Breast epithelium (tissue), 4 donors: ENCODE results near the gene TPSD1. TPM values are rescaled to one million over a fixed set of nuclear protein-coding genes. Genes with fewer than 3 reads are reported as not detected.

Experiments
- DNase-seq, 2 donors: peaks; one replicate each; pipeline ENCODE4 v3.0.0-alpha.2; 2019; ENCODE audit warnings: low spot score in 2 of 2
- H3K27ac ChIP-seq, 2 donors: fragments of 200-600 bp; sonication (generic) in 1 of 2; one replicate each; pipeline ENCODE4 v1.5.1; 2016 to 2019; ENCODE audit warnings: mild to moderate bottlenecking in 1 of 2
- H3K27me3 ChIP-seq, 2 donors: fragments of 200-600 bp; sonication (generic) in 1 of 2; one replicate each; pipeline versions ENCODE4 v1.5.1 to v1.6.0; 2017 to 2019; ENCODE audit warnings: control low read depth in 1 of 2, mild to moderate bottlenecking in 1 of 2
- H3K36me3 ChIP-seq: fragments of 200-600 bp; one replicate; pipeline ENCODE4 v1.5.1; 2019
- H3K4me1 ChIP-seq, 2 donors: fragments of 200-600 bp; sonication (generic); one replicate each; pipeline ENCODE4 v1.5.1; 2016 to 2019; ENCODE audit warnings: control low read depth in 1 of 2
- H3K4me3 ChIP-seq, 3 donors: fragments of 200-600 bp; sonication (generic); 1 replicate in 2 of 3; 2 replicates in 1 of 3; pipeline ENCODE4 v1.5.1; 2016 to 2019; ENCODE audit warnings: mild to moderate bottlenecking in 3 of 3, moderate library complexity in 2 of 3
- H3K9me3 ChIP-seq, 2 donors: fragments of 200-600 bp; sonication (generic) in 1 of 2; one replicate each; pipeline ENCODE4 v1.5.1; 2016 to 2019; ENCODE audit warnings: control low read depth in 1 of 2
- POLR2A ChIP-seq: fragments of 450-650 bp; IDR thresholded peaks from one replicate; pipeline ENCODE4 v1.6.1; 2016; ENCODE audit warnings: antibody characterized with exemption, mild to moderate bottlenecking, moderate library complexity
- POLR2AphosphoS5 ChIP-seq, 3 donors: sonication (generic); formaldehyde crosslinking; IDR thresholded peaks; one replicate each; pipeline ENCODE4 v1.6.1; 2017; ENCODE audit warnings: antibody characterized with exemption in 3 of 3
- intact Hi-C: fragments of 100-400 bp; cut with DNase I; formaldehyde crosslinking; loops from one replicate; pipeline ENCODE4 v1.15.1; 2023; ENCODE audit warnings: low total_unique reads
- total RNA-seq, 3 donors: library from RNA; depleted of rRNA; stranded (reverse); fragments of >200 nt; gene quantifications; one replicate each; pipeline ENCODE4 v1.1.0, GENCODE V29; 2016
- TF ChIP-seq, protein P1 (sequence below), 3 donors: fragments of 450-650 bp; IDR thresholded peaks; one replicate each; pipeline ENCODE4 v1.5.1; 2016 to 2017; ENCODE audit warnings: antibody characterized with exemption in 3 of 3, mild to moderate bottlenecking in 3 of 3, moderate library complexity in 3 of 3

The TPSD1 gene
- total RNA-seq, 3 donors from 2014 or later = 1.6 to 5.9 (median 2.0) TPM

- H3K27ac ChIP-seq = no peak overlapping the region
- no peak for DNase-seq
- peaks cover 0 to 83% of the 10 kb centered on the region in 2 donors for H3K27me3 ChIP-seq
- H3K4me1 ChIP-seq = no peaks in the 10 kb centered on the region
- no peaks in the 10 kb centered on the region for H3K9me3 ChIP-seq
- H3K4me3 ChIP-seq = no peak overlapping the region
- TF ChIP-seq POLR2A = no peak
- TF ChIP-seq, protein P1, sequence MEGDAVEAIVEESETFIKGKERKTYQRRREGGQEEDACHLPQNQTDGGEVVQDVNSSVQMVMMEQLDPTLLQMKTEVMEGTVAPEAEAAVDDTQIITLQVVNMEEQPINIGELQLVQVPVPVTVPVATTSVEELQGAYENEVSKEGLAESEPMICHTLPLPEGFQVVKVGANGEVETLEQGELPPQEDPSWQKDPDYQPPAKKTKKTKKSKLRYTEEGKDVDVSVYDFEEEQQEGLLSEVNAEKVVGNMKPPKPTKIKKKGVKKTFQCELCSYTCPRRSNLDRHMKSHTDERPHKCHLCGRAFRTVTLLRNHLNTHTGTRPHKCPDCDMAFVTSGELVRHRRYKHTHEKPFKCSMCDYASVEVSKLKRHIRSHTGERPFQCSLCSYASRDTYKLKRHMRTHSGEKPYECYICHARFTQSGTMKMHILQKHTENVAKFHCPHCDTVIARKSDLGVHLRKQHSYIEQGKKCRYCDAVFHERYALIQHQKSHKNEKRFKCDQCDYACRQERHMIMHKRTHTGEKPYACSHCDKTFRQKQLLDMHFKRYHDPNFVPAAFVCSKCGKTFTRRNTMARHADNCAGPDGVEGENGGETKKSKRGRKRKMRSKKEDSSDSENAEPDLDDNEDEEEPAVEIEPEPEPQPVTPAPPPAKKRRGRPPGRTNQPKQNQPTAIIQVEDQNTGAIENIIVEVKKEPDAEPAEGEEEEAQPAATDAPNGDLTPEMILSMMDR (IDR thresholded peaks at IDR 0.05) = no peak
- TF ChIP-seq POLR2AphosphoS5 (IDR thresholded peaks at IDR 0.05) = no peak
- intact Hi-C loops = no loop called here
- no peaks in the 10 kb centered on the region for H3K36me3 ChIP-seq
Measured at GRCh38 chr16:1210461-1210860, 45.4 kb upstream of the TPSD1 start.

DNA sequence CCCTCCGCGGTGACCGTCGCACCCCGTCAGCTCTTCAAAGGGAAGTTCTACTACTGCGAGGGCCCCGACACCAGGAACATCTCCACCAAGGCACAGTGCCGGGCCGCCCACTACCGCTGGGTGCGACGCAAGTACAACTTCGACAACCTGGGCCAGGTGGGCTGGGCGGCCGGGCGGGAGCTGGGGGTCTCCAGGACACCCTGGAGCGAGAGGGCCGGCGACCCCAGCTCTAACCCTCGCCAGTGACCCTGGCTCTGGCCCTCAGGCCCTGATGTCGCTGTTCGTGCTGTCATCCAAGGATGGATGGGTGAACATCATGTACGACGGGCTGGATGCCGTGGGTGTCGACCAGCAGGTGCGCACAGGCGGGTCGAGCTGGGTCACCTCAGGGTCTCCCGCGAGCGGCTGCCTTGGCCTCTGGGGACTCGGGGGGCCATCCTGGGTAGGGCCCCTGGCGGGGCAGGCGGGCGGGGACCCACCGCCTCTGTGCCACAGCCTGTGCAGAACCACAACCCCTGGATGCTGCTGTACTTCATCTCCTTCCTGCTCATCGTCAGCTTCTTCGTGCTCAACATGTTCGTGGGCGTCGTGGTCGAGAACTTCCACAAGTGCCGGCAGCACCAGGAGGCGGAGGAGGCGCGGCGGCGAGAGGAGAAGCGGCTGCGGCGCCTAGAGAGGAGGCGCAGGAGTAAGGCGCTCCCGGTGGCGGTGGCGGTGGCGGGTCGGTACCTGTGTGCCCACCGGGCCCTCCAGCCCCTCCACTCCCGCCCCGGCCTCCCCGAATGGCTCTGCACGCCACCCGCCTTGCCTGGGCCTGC, 44.2 kb upstream of the TPSD1 start:
- peaks cover 0 to 80% of the 10 kb centered on the region in 2 donors for H3K27me3 ChIP-seq
- intact Hi-C loops = no loop called here
- no peak for TF ChIP-seq POLR2A
- no peak for TF ChIP-seq POLR2AphosphoS5 (IDR thresholded peaks at IDR 0.05)
- TF ChIP-seq, protein P1 (IDR thresholded peaks at IDR 0.05) = no peak
- no peak for DNase-seq
- H3K36me3 ChIP-seq = no peaks in the 10 kb centered on the region
- no peak overlapping the region for H3K4me3 ChIP-seq
- no peaks in the 10 kb centered on the region for H3K9me3 ChIP-seq
- H3K27ac ChIP-seq = no peak overlapping the region
- no peaks in the 10 kb centered on the region for H3K4me1 ChIP-seq

- intact Hi-C loops = no loop called here
- TF ChIP-seq POLR2A = no peak
- no peaks in the 10 kb centered on the region for H3K4me1 ChIP-seq
Measured at GRCh38 chr16:1212616-1213194, 43.2 kb upstream of the TPSD1 start.

GRCh38 chr16:1213231-1213630, 42.6 kb upstream of the TPSD1 start:
- Histone ChIP-seq H3K36me3 (no peaks in the 10 kb centered on the region), H3K4me1 (no peaks in the 10 kb centered on the region), H3K27ac (no peak overlapping the region), H3K9me3 (no peaks in the 10 kb centered on the region), H3K27me3 (peaks cover 0 to 83% of the 10 kb centered on the region in 2 donors), H3K4me3 (no peak overlapping the region)
- intact Hi-C loops = no loop called here
- TF ChIP-seq, protein P1 (IDR thresholded peaks at IDR 0.05) = no peak
- TF ChIP-seq POLR2A (no peak), POLR2AphosphoS5 (IDR thresholded peaks at IDR 0.05) (no peak)
- no peak for DNase-seq

More at GRCh38 chr16:1212616-1213194, 43.2 kb upstream of the TPSD1 start:
- H3K9me3 ChIP-seq = no peaks in the 10 kb centered on the region
- H3K27ac ChIP-seq = no peak overlapping the region
- no peak for DNase-seq
- no peaks in the 10 kb centered on the region for H3K36me3 ChIP-seq
- H3K27me3 ChIP-seq = peaks cover 0 to 80% of the 10 kb centered on the region in 2 donors
- H3K4me3 ChIP-seq = no peak overlapping the region

- DNase-seq = no peak
- no peaks in the 10 kb centered on the region for H3K9me3 ChIP-seq
- intact Hi-C loops = no loop called here
- no peak overlapping the region for H3K4me3 ChIP-seq
- H3K36me3 ChIP-seq = no peaks in the 10 kb centered on the region
- no peak overlapping the region for H3K27ac ChIP-seq
- no peaks in the 10 kb centered on the region for H3K4me1 ChIP-seq
- TF ChIP-seq, protein P1 (IDR thresholded peaks at IDR 0.05) = no peak
- TF ChIP-seq POLR2AphosphoS5 (IDR thresholded peaks at IDR 0.05) = no peak
- TF ChIP-seq POLR2A = no peak
- H3K27me3 ChIP-seq = peaks cover 0 to 83% of the 10 kb centered on the region in 2 donors
Measured at GRCh38 chr16:1213796-1214372, 42.0 kb upstream of the TPSD1 start.
